ENCODE results near the gene SUCO.

The SUCO gene

GRCh38 chr1:172623748-172624147 is 90.8 kb downstream of the SUCO start:
- in situ Hi-C loops (cut with MboI; ENCODE audit: low sequenced_read_pairs, unreplicated experiment): no loop called here
- DNase-seq (ENCODE audit: low spot score): no peak
- no peak for TF ChIP-seq CTCF (IDR thresholded peaks at IDR 0.05; ENCODE audit: borderline replicate concordance, control extremely low read depth, extremely low read depth, insufficient read depth, missing control alignments)

GRCh38 chr1:172626845-172627244 is 93.9 kb downstream of the SUCO start:
- DNase-seq (ENCODE audit: low spot score): no peak
- TF ChIP-seq CTCF (IDR thresholded peaks at IDR 0.05; ENCODE audit: borderline replicate concordance, control extremely low read depth, extremely low read depth, insufficient read depth, missing control alignments): no peak
- in situ Hi-C loops (cut with MboI; ENCODE audit: low sequenced_read_pairs, unreplicated experiment): no loop called here

- DNase-seq (ENCODE audit: low spot score): no peak
- TF ChIP-seq CTCF (IDR thresholded peaks at IDR 0.05; ENCODE audit: borderline replicate concordance, control extremely low read depth, extremely low read depth, insufficient read depth, missing control alignments): no peak
- in situ Hi-C loops (cut with MboI; ENCODE audit: low sequenced_read_pairs, unreplicated experiment): no loop called here
Observed at GRCh38 chr1:172627702-172628101, 94.8 kb downstream of the SUCO start.

- TF ChIP-seq CTCF (IDR thresholded peaks at IDR 0.05; ENCODE audit: borderline replicate concordance, control extremely low read depth, extremely low read depth, insufficient read depth, missing control alignments): no peak
- no peak for DNase-seq (ENCODE audit: low spot score)
- in situ Hi-C loops (cut with MboI; ENCODE audit: low sequenced_read_pairs, unreplicated experiment): no loop called here
Observed at GRCh38 chr1:172628401-172628800, 95.5 kb downstream of the SUCO start.

GRCh38 chr1:172629170-172629569 is 96.2 kb downstream of the SUCO start:
- TF ChIP-seq CTCF (IDR thresholded peaks at IDR 0.05; ENCODE audit: borderline replicate concordance, control extremely low read depth, extremely low read depth, insufficient read depth, missing control alignments): no peak
- no peak for DNase-seq (ENCODE audit: low spot score)
- in situ Hi-C loops (cut with MboI; ENCODE audit: low sequenced_read_pairs, unreplicated experiment): no loop called here

- no peak for DNase-seq (ENCODE audit: low spot score)
- no peak for TF ChIP-seq CTCF (IDR thresholded peaks at IDR 0.05; ENCODE audit: borderline replicate concordance, control extremely low read depth, extremely low read depth, insufficient read depth, missing control alignments)
- in situ Hi-C loops (cut with MboI; ENCODE audit: low sequenced_read_pairs, unreplicated experiment): no loop called here
Observed at GRCh38 chr1:172629638-172630037, 96.7 kb downstream of the SUCO start.
